ENCODE data around the gene MYL5. TPM values are rescaled to one million over a fixed set of nuclear protein-coding genes. Genes with fewer than 3 reads are reported as not detected.

Gene MYL5
- total and polyA plus RNA-seq, 2 of the 13 experiments (the other 11 are each of a cell fraction or from before 2014, with no cell fraction given): 6.5 to 16.0 TPM

DNA sequence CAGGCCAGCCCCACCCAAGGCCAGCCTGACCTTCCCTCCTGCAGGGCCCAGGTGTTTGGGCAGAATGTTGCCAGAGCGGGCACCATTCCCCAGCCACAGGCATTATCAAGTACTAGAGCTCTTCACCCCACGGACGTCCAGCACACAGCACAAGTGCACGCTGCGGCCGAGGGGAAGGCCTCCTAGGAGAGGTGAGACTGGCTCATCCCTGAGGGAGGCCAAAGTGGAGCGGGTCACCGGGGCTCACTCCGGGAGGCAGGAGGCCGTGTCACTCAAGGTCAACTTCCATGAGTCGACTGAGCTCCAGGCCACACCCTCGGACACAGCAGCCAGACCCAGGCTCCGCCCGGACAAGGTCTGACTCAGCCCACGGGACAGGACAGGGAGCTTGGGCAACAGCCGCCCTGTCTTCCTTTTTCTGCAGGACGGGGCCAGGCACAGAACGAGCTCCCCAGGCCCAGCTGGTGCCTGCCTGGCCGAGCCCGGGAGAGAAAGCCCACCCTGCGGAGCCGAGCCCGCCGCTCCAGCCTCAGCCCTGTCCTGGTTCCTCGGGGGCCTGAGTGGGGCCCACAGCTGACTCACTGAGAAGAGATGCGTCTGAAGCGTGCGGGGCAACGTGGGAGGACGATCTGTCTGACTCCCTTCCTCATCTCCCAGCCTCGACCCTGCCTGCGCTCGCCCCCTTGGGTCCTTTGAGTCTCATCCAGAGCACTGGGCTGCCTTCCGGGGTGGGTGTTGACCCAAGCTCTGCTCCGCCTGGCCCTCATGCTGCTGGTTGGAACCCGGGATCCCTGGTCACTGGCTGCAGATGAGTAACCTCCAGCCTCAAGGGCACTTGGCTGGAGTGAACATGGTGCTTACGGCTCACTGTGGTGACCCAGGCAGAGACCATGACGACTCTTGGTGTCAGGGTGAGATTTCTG is 13.0 kb downstream of the MYL5 start (continued):
- TF ChIP-seq, protein P1, sequence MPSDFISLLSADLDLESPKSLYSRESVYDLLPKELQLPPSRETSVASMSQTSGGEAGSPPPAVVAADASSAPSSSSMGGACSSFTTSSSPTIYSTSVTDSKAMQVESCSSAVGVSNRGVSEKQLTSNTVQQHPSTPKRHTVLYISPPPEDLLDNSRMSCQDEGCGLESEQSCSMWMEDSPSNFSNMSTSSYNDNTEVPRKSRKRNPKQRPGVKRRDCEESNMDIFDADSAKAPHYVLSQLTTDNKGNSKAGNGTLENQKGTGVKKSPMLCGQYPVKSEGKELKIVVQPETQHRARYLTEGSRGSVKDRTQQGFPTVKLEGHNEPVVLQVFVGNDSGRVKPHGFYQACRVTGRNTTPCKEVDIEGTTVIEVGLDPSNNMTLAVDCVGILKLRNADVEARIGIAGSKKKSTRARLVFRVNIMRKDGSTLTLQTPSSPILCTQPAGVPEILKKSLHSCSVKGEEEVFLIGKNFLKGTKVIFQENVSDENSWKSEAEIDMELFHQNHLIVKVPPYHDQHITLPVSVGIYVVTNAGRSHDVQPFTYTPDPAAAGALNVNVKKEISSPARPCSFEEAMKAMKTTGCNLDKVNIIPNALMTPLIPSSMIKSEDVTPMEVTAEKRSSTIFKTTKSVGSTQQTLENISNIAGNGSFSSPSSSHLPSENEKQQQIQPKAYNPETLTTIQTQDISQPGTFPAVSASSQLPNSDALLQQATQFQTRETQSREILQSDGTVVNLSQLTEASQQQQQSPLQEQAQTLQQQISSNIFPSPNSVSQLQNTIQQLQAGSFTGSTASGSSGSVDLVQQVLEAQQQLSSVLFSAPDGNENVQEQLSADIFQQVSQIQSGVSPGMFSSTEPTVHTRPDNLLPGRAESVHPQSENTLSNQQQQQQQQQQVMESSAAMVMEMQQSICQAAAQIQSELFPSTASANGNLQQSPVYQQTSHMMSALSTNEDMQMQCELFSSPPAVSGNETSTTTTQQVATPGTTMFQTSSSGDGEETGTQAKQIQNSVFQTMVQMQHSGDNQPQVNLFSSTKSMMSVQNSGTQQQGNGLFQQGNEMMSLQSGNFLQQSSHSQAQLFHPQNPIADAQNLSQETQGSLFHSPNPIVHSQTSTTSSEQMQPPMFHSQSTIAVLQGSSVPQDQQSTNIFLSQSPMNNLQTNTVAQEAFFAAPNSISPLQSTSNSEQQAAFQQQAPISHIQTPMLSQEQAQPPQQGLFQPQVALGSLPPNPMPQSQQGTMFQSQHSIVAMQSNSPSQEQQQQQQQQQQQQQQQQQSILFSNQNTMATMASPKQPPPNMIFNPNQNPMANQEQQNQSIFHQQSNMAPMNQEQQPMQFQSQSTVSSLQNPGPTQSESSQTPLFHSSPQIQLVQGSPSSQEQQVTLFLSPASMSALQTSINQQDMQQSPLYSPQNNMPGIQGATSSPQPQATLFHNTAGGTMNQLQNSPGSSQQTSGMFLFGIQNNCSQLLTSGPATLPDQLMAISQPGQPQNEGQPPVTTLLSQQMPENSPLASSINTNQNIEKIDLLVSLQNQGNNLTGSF (CRISPR knock-in tag; IDR thresholded peaks at IDR 0.05): 0 out of 2 replicates have a peak, but pooled peaks have one; percentile 19
- TF ChIP-seq ZSCAN29 (CRISPR knock-in tag; conservative IDR thresholded peaks at IDR 0.05) (0 out of 2 replicates have a peak, but pooled peaks have one; percentile 57), SUZ12 (IDR thresholded peaks at IDR 0.05; ENCODE audit: low read depth, low read length) (no peak), ZNF556 (CRISPR knock-in tag; IDR thresholded peaks at IDR 0.05; ENCODE audit: borderline replicate concordance) (peak; percentile 63; the same call in 1 of the 2 replicates), ZKSCAN1 (IDR thresholded peaks at IDR 0.05; ENCODE audit: low read length) (no peak), BORCS8-MEF2B (CRISPR knock-in tag; IDR thresholded peaks at IDR 0.05) (no peak), SALL2 (CRISPR knock-in tag; IDR thresholded peaks at IDR 0.05) (peak; percentile 13), ZSCAN9 (CRISPR knock-in tag; IDR thresholded peaks at IDR 0.05; ENCODE audit: borderline replicate concordance) (no peak), ZNF629 (CRISPR knock-in tag; conservative IDR thresholded peaks at IDR 0.05) (no peak; the same call in 1 of the 2 replicates), ZNF776 (CRISPR knock-in tag; IDR thresholded peaks at IDR 0.05) (peak; percentile 36), IKZF4 (CRISPR knock-in tag; IDR thresholded peaks at IDR 0.05; ENCODE audit: borderline replicate concordance, low read depth, not compliant biosample characterization) (no peak)
- TF ChIP-seq, protein P2, sequence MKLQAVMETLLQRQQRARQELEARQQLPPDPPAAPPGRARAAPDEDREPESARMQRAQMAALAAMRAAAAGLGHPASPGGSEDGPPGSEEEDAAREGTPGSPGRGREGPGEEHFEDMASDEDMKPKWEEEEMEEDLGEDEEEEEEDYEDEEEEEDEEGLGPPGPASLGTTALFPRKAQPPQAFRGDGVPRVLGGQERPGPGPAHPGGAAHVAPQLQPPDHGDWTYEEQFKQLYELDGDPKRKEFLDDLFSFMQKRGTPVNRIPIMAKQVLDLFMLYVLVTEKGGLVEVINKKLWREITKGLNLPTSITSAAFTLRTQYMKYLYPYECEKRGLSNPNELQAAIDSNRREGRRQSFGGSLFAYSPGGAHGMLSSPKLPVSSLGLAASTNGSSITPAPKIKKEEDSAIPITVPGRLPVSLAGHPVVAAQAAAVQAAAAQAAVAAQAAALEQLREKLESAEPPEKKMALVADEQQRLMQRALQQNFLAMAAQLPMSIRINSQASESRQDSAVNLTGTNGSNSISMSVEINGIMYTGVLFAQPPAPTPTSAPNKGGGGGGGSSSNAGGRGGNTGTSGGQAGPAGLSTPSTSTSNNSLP (IDR thresholded peaks at IDR 0.05; ENCODE audit: low read depth, low read length): no peak
- TF ChIP-seq, protein P3, sequence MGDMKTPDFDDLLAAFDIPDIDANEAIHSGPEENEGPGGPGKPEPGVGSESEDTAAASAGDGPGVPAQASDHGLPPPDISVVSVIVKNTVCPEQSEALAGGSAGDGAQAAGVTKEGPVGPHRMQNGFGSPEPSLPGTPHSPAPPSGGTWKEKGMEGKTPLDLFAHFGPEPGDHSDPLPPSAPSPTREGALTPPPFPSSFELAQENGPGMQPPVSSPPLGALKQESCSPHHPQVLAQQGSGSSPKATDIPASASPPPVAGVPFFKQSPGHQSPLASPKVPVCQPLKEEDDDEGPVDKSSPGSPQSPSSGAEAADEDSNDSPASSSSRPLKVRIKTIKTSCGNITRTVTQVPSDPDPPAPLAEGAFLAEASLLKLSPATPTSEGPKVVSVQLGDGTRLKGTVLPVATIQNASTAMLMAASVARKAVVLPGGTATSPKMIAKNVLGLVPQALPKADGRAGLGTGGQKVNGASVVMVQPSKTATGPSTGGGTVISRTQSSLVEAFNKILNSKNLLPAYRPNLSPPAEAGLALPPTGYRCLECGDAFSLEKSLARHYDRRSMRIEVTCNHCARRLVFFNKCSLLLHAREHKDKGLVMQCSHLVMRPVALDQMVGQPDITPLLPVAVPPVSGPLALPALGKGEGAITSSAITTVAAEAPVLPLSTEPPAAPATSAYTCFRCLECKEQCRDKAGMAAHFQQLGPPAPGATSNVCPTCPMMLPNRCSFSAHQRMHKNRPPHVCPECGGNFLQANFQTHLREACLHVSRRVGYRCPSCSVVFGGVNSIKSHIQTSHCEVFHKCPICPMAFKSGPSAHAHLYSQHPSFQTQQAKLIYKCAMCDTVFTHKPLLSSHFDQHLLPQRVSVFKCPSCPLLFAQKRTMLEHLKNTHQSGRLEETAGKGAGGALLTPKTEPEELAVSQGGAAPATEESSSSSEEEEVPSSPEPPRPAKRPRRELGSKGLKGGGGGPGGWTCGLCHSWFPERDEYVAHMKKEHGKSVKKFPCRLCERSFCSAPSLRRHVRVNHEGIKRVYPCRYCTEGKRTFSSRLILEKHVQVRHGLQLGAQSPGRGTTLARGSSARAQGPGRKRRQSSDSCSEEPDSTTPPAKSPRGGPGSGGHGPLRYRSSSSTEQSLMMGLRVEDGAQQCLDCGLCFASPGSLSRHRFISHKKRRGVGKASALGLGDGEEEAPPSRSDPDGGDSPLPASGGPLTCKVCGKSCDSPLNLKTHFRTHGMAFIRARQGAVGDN (CRISPR knock-in tag; IDR thresholded peaks at IDR 0.05): peak; percentile 87
- TF ChIP-seq, protein P4, sequence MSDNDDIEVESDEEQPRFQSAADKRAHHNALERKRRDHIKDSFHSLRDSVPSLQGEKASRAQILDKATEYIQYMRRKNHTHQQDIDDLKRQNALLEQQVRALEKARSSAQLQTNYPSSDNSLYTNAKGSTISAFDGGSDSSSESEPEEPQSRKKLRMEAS (IDR thresholded peaks at IDR 0.05): no peak
- TF ChIP-seq, protein P5, sequence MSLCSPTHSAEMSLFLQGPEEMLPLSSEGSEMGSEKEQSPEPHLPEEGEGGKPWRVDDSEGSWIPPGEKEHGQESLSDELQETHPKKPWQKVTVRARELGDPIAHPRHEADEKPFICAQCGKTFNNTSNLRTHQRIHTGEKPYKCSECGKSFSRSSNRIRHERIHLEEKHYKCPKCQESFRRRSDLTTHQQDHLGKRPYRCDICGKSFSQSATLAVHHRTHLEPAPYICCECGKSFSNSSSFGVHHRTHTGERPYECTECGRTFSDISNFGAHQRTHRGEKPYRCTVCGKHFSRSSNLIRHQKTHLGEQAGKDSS (CRISPR knock-in tag; IDR thresholded peaks at IDR 0.05; ENCODE audit: borderline replicate concordance, low read depth): peak; percentile 52; the same call in 1 of the 2 replicates
